SK-N-SH (cell line): ENCODE data around the gene KIF18A. TPM values are rescaled to one million over a fixed set of nuclear protein-coding genes. Genes with fewer than 3 reads are reported as not detected.
A peak's percentile ranks its signal among the peaks of the same experiment; 100 is the strongest.

Experiments used
- CTCF ChIA-PET: fragments of 300-600, 350-600 bp; formaldehyde crosslinking; extraction: SDS; loops from one replicate; lab custom pipeline; 2021; lab: Yijun Ruan, JAX
- POLR2A ChIA-PET: fragments of 350-600 bp; sonication (Branson Sonifier 250); formaldehyde crosslinking; extraction: SDS; loops from one replicate; lab custom pipeline; 2020; ENCODE audit warnings: antibody characterized with exemption, inconsistent platforms; lab: Yijun Ruan, JAX
- DNase-seq: peaks from one replicate; pipeline ENCODE4 v3.0.0; 2012
- H2AFZ ChIP-seq: fragments of 200-600 bp; sonication (generic); 2 replicates; pipeline ENCODE4 v1.8.1; 2016; ENCODE audit warnings: antibody characterized with exemption, mild to moderate bottlenecking, low read depth
- H3F3A ChIP-seq: fragments of 200-600 bp; sonication (generic); replicated peaks from 2 replicates; pipeline ENCODE3; 2016; ENCODE audit warnings: antibody characterized with exemption, mild to moderate bottlenecking; ENCODE audit not compliant: insufficient read depth
- H3K27ac ChIP-seq, 2 experiments: fragments of 200-500 bp in 1 of 2; fragments of 200-600 bp in 1 of 2; sonication (Bioruptor generic) in 1 of 2; sonication (generic), shearing (Covaris generic) in 1 of 2; 2 replicates each; pipeline versions ENCODE4 v1.5.1 to v1.6.1; 2014 to 2016; ENCODE audit warnings: low read depth in 2 of 2, inconsistent platforms in 1 of 2, low read length in 1 of 2, mild to moderate bottlenecking in 1 of 2, mixed read lengths in 1 of 2
- H3K27me3 ChIP-seq: fragments of 200-600 bp; sonication (generic), shearing (Covaris generic); 2 replicates; pipeline ENCODE4 v1.6.1; 2016; ENCODE audit warnings: mixed run types; ENCODE audit not compliant: insufficient read depth
- H3K36me3 ChIP-seq, 2 experiments: fragments of 200-500 bp in 1 of 2; fragments of 200-600 bp in 1 of 2; sonication (Bioruptor generic) in 1 of 2; sonication (generic) in 1 of 2; replicated peaks in 1 of 2; 2 replicates each; pipeline versions ENCODE3 to v1.5.1; 2014 to 2016; ENCODE audit warnings: low read length in 1 of 2, mild to moderate bottlenecking in 1 of 2; ENCODE audit not compliant: insufficient read depth in 2 of 2, control insufficient read depth in 1 of 2
- H3K4me1 ChIP-seq, 2 experiments: fragments of 200-500 bp in 1 of 2; fragments of 200-600 bp in 1 of 2; sonication (Bioruptor generic) in 1 of 2; sonication (generic), shearing (Covaris generic) in 1 of 2; 2 replicates each; pipeline versions ENCODE4 v1.5.1 to v1.6.1; 2014 to 2016; ENCODE audit warnings: low read depth in 1 of 2, low read length in 1 of 2, mixed run types in 1 of 2; ENCODE audit not compliant: insufficient read depth in 2 of 2, control insufficient read depth in 1 of 2
- H3K4me2 ChIP-seq: fragments of 200-600 bp; sonication (generic), shearing (Covaris generic); 2 replicates; pipeline ENCODE4 v1.6.1; 2017; ENCODE audit warnings: mixed run types
- H3K4me3 ChIP-seq, 2 experiments: fragments of 200-500 bp in 1 of 2; fragments of 200-600 bp in 1 of 2; sonication (Bioruptor generic) in 1 of 2; sonication (generic), shearing (Covaris generic) in 1 of 2; 2 replicates each; pipeline versions ENCODE4 v1.5.1 to v1.8.1; 2014 to 2016; ENCODE audit warnings: low read depth in 2 of 2, inconsistent platforms in 1 of 2, low read length in 1 of 2, mild to moderate bottlenecking in 1 of 2, mixed read lengths in 1 of 2, moderate library complexity in 1 of 2
- H3K79me2 ChIP-seq: fragments of 200-600 bp; sonication (generic); 2 replicates; pipeline ENCODE4 v1.8.1; 2017; ENCODE audit warnings: mild to moderate bottlenecking; ENCODE audit not compliant: insufficient read depth
- H3K9ac ChIP-seq: fragments of 200-600 bp; sonication (generic); 2 replicates; pipeline ENCODE4 v1.6.1; 2017; ENCODE audit warnings: mixed run types
- H3K9me2 ChIP-seq: fragments of 200-600 bp; sonication (generic); 2 replicates; pipeline ENCODE4 v1.6.1; 2017; ENCODE audit warnings: mixed run types
- H3K9me3 ChIP-seq: fragments of 200-600 bp; sonication (generic); 2 replicates; pipeline ENCODE4 v1.6.1; 2017; ENCODE audit warnings: mixed run types, mild to moderate bottlenecking, moderate library complexity
- H4K20me1 ChIP-seq: fragments of 200-600 bp; sonication (generic); 2 replicates; pipeline ENCODE4 v1.6.1; 2017; ENCODE audit warnings: mild to moderate bottlenecking, mixed run types; ENCODE audit not compliant: insufficient read depth
- ELF1 ChIP-seq: IDR thresholded peaks from 2 replicates; pipeline ENCODE4 v1.4.0; 2012
- FOSL2 ChIP-seq: IDR thresholded peaks from 2 replicates; pipeline ENCODE4 v1.4.0; 2012; ENCODE audit warnings: low read depth, mild to moderate bottlenecking, moderate library complexity, borderline replicate concordance
- FOXM1 ChIP-seq: IDR thresholded peaks from 2 replicates; pipeline ENCODE4 v1.4.0; 2012; ENCODE audit warnings: low read depth, mild to moderate bottlenecking
- GATA2 ChIP-seq: sonication (generic); formaldehyde crosslinking; IDR thresholded peaks from 2 replicates; pipeline ENCODE4 v1.5.0; 2020; ENCODE audit warnings: mild to moderate bottlenecking, missing genetic modification reagents
- MEF2A ChIP-seq: IDR thresholded peaks from 2 replicates; pipeline ENCODE4 v1.4.0; 2012; ENCODE audit warnings: low read depth, borderline replicate concordance
- MXI1 ChIP-seq: IDR thresholded peaks from 2 replicates; pipeline ENCODE4 v1.6.1; 2012; ENCODE audit warnings: mild to moderate bottlenecking, low read depth, low read length, improper control_type of control experiment
- NRF1 ChIP-seq: IDR thresholded peaks from 2 replicates; pipeline ENCODE4 v1.6.1; 2012; ENCODE audit warnings: low read depth, mild to moderate bottlenecking, low read length
- RAD21 ChIP-seq: IDR thresholded peaks from 2 replicates; pipeline ENCODE4 v1.6.1; 2012; ENCODE audit warnings: mild to moderate bottlenecking, low read length
- RFX5 ChIP-seq: IDR thresholded peaks from 2 replicates; pipeline ENCODE4 v1.6.1; 2012; ENCODE audit warnings: mild to moderate bottlenecking, improper control_type of control experiment, low read length
- SIN3A ChIP-seq: IDR thresholded peaks from 2 replicates; pipeline ENCODE4 v1.6.1; 2012; ENCODE audit warnings: low read depth, mild to moderate bottlenecking, low read length, moderate library complexity, borderline replicate concordance
- TEAD4 ChIP-seq: IDR thresholded peaks from 2 replicates; pipeline ENCODE4 v1.4.0; 2012; ENCODE audit warnings: mild to moderate bottlenecking, borderline replicate concordance; ENCODE audit not compliant: insufficient read depth
- YY1 ChIP-seq: IDR thresholded peaks from 2 replicates; pipeline ENCODE4 v1.4.0; 2012; ENCODE audit warnings: low read depth, mild to moderate bottlenecking
- WGBS: methylation state at CpG from one replicate; pipeline ENCODE4 v1.1.6; 2017; ENCODE audit warnings: low lambda C conversion rate; 5-methylcytosine and 5-hydroxymethylcytosine counted together
- polyA plus RNA-seq, 3 experiments: library from polyadenylated mRNA; depleted of rRNA; stranded (reverse); fragments of >200 nt; gene quantifications; 2 replicates each; pipeline ENCODE4 v1.2.3, GENCODE V29; 2012
- TF ChIP-seq, protein P1 (sequence below): IDR thresholded peaks from 2 replicates; pipeline ENCODE4 v1.4.0; 2012; ENCODE audit warnings: low read depth, borderline replicate concordance
- TF ChIP-seq, protein P2 (sequence below): fragments of 200-600 bp; sonication (generic); IDR thresholded peaks from 2 replicates; pipeline ENCODE4 v1.6.1; 2017; ENCODE audit warnings: antibody characterized with exemption, mild to moderate bottlenecking, moderate library complexity
- TF ChIP-seq, protein P3 (sequence below): IDR thresholded peaks from 2 replicates; pipeline ENCODE4 v1.6.1; 2012; ENCODE audit warnings: mild to moderate bottlenecking, low read depth, low read length, moderate library complexity

KIF18A gene
- polyA plus RNA-seq, 1 of the 3 experiments (the other 2 are of a cell fraction) = 3.8 TPM

GRCh38 chr11:28107191-28107749 is 686 bp downstream of the KIF18A start:
- peak; percentile 18 for DNase-seq
- Histone ChIP-seq H3K9ac (peak overlapping the region; percentile 85), H3F3A (peaks cover 22% of the 10 kb centered on the region), H3K4me1 (peaks cover 17 to 53% of the 10 kb centered on the region in 2 experiments; a peak in 3 of 4 replicates), H3K9me2 (no peaks in the 10 kb centered on the region), H2AFZ (peak overlapping the region; percentile 57), H3K4me2 (peak overlapping the region; percentile 86), H3K27me3 (no peaks in the 10 kb centered on the region), H3K27ac (peak overlapping the region; percentile 73 to 91), H3K79me2 (peaks cover 89% of the 10 kb centered on the region)
- 2% methylated on average over 11 of the region's 11 CpGs for WGBS
- CTCF ChIA-PET = interaction anchor here (0.7 to 1.4 kb wide), 4 partner anchors 19 to 567 kb away, joined by 3 to 4 read pairs (median 3); no protein-coding TSS in a partner anchor
- TF ChIP-seq GATA2 (CRISPR knock-in tag) = no peak
- no peak for TF ChIP-seq FOXM1
- no peak for TF ChIP-seq RFX5
- no peak for TF ChIP-seq MXI1
- TF ChIP-seq TEAD4 = no peak
- TF ChIP-seq, protein P1, sequence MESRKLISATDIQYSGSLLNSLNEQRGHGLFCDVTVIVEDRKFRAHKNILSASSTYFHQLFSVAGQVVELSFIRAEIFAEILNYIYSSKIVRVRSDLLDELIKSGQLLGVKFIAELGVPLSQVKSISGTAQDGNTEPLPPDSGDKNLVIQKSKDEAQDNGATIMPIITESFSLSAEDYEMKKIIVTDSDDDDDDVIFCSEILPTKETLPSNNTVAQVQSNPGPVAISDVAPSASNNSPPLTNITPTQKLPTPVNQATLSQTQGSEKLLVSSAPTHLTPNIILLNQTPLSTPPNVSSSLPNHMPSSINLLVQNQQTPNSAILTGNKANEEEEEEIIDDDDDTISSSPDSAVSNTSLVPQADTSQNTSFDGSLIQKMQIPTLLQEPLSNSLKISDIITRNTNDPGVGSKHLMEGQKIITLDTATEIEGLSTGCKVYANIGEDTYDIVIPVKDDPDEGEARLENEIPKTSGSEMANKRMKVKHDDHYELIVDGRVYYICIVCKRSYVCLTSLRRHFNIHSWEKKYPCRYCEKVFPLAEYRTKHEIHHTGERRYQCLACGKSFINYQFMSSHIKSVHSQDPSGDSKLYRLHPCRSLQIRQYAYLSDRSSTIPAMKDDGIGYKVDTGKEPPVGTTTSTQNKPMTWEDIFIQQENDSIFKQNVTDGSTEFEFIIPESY = no peak
- no peak for TF ChIP-seq NRF1
- no peak for TF ChIP-seq SIN3A
- no peak for TF ChIP-seq MEF2A
- TF ChIP-seq, protein P2, sequence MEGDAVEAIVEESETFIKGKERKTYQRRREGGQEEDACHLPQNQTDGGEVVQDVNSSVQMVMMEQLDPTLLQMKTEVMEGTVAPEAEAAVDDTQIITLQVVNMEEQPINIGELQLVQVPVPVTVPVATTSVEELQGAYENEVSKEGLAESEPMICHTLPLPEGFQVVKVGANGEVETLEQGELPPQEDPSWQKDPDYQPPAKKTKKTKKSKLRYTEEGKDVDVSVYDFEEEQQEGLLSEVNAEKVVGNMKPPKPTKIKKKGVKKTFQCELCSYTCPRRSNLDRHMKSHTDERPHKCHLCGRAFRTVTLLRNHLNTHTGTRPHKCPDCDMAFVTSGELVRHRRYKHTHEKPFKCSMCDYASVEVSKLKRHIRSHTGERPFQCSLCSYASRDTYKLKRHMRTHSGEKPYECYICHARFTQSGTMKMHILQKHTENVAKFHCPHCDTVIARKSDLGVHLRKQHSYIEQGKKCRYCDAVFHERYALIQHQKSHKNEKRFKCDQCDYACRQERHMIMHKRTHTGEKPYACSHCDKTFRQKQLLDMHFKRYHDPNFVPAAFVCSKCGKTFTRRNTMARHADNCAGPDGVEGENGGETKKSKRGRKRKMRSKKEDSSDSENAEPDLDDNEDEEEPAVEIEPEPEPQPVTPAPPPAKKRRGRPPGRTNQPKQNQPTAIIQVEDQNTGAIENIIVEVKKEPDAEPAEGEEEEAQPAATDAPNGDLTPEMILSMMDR = no peak
- TF ChIP-seq, protein P3, sequence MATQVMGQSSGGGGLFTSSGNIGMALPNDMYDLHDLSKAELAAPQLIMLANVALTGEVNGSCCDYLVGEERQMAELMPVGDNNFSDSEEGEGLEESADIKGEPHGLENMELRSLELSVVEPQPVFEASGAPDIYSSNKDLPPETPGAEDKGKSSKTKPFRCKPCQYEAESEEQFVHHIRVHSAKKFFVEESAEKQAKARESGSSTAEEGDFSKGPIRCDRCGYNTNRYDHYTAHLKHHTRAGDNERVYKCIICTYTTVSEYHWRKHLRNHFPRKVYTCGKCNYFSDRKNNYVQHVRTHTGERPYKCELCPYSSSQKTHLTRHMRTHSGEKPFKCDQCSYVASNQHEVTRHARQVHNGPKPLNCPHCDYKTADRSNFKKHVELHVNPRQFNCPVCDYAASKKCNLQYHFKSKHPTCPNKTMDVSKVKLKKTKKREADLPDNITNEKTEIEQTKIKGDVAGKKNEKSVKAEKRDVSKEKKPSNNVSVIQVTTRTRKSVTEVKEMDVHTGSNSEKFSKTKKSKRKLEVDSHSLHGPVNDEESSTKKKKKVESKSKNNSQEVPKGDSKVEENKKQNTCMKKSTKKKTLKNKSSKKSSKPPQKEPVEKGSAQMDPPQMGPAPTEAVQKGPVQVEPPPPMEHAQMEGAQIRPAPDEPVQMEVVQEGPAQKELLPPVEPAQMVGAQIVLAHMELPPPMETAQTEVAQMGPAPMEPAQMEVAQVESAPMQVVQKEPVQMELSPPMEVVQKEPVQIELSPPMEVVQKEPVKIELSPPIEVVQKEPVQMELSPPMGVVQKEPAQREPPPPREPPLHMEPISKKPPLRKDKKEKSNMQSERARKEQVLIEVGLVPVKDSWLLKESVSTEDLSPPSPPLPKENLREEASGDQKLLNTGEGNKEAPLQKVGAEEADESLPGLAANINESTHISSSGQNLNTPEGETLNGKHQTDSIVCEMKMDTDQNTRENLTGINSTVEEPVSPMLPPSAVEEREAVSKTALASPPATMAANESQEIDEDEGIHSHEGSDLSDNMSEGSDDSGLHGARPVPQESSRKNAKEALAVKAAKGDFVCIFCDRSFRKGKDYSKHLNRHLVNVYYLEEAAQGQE = no peak
- no peak for TF ChIP-seq FOSL2
- TF ChIP-seq ELF1 = no peak
- no peak for TF ChIP-seq RAD21
- no peak for TF ChIP-seq YY1
- TF ChIP-seq, all 33 proteins: peak for 0
- H3K9me3 ChIP-seq = no peaks in the 10 kb centered on the region
- H3K4me3 ChIP-seq = peak overlapping the region; percentile 82 to 87
- H3K36me3 ChIP-seq = peaks cover 3 to 7% of the 10 kb centered on the region in 2 experiments
- no peaks in the 10 kb centered on the region for H4K20me1 ChIP-seq
- POLR2A ChIA-PET = interaction anchor here (0.8 kb wide), 1 partner anchor 390 kb away, joined by 4 read pairs; no protein-coding TSS in a partner anchor
